Central memory CD4-positive, alpha-beta T cell (primary cell): ENCODE measurements around the gene ALDH3A1.

Experiments
- DNase-seq: peaks from one replicate; pipeline ENCODE4 v3.0.0; 2022

Gene ALDH3A1

GRCh38 chr17:19702217-19702641 lies 45.9 kb downstream of the ALDH3A1 start:
- no peak for DNase-seq
